Lower leg skin (tissue), 4 donors: ENCODE measurements around the gene MTRF1L. TPM values are rescaled to one million over a fixed set of nuclear protein-coding genes. Genes with fewer than 3 reads are reported as not detected.

Experiments used
- DNase-seq, 2 donors: peaks; one replicate each; pipeline ENCODE4 v3.0.0-alpha.2; 2019; ENCODE audit warnings: low spot score in 2 of 2
- H3K4me3 ChIP-seq: fragments of 200-600 bp; sonication (generic); 2 replicates; pipeline ENCODE4 v1.5.1; 2017; ENCODE audit warnings: mild to moderate bottlenecking, low read depth; ENCODE audit not compliant: poor library complexity, severe bottlenecking
- POLR2A ChIP-seq, 2 donors: fragments of 450-650 bp; IDR thresholded peaks; one replicate each; pipeline ENCODE4 v1.6.1; 2016 to 2017; ENCODE audit warnings: antibody characterized with exemption in 2 of 2, mild to moderate bottlenecking in 1 of 2, moderate library complexity in 1 of 2
- WGBS, 2 donors: methylation state at CpG; one replicate each; pipeline ENCODE4 v1.1.5; 2018; 5-methylcytosine and 5-hydroxymethylcytosine counted together
- intact Hi-C: fragments of 100-400 bp; cut with DNase I; formaldehyde crosslinking; loops from one replicate; pipeline ENCODE4 v1.15.0; 2023; ENCODE audit warnings: low total_unique reads
- total RNA-seq, 4 donors: library from RNA; depleted of rRNA; stranded (reverse); fragments of >200 nt; gene quantifications; one replicate each; pipeline ENCODE4 v1.1.0, GENCODE V29; 2016
- TF ChIP-seq, protein P1 (sequence below), 3 donors: fragments of 450-650 bp; IDR thresholded peaks; one replicate each; pipeline ENCODE4 v1.5.1; 2016; ENCODE audit warnings: antibody characterized with exemption in 3 of 3, mild to moderate bottlenecking in 3 of 3, moderate library complexity in 2 of 3

The MTRF1L gene
- total RNA-seq, 4 donors from 2014 or later: 15.9 to 19.7 (median 17.6) TPM

DNA sequence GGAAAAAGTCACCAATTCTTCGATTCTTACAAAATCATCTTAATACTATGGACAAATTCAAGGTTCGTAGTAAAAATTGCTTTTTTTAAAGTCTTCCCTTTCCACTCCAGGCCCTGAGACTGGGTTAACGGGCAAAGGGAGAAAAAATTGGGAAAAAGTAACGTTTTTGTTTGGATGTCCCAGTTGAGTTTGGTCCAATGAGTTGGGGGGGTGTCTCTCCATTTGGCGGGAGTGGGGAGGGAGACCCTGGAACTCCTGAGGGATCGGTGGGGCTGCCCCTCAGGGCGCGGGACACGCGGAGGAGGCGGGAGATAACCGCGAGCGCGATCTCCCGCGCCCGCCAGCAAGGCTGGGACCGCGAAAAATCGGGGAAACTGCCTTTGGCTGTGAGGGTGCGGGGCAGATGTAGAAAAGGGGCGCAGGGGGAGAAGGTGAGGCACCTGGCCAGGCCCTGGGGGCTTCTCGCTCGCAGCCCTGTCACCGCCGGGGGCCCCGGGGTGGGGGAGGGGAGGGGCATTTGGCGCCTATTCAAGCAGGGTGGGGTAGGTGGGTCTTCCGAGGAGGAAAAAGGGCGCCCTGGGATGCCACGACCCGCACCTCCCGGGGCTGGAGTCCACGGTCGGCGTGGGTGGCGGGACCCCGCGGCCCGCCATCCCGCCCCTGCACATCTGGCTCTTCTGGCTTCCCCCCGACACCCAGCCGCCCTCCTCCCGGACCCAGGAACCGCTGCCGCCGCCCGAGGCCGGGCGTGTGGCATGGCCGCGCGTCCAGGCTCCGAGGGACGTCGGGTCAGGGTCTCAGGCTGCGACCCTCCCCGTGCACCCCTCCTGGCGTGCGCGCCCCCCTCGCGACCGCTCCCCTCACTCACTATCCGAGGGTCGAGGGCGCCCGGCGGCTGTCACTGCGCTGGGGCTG, 20.3 kb downstream of the MTRF1L start:
- TF ChIP-seq, protein P1, sequence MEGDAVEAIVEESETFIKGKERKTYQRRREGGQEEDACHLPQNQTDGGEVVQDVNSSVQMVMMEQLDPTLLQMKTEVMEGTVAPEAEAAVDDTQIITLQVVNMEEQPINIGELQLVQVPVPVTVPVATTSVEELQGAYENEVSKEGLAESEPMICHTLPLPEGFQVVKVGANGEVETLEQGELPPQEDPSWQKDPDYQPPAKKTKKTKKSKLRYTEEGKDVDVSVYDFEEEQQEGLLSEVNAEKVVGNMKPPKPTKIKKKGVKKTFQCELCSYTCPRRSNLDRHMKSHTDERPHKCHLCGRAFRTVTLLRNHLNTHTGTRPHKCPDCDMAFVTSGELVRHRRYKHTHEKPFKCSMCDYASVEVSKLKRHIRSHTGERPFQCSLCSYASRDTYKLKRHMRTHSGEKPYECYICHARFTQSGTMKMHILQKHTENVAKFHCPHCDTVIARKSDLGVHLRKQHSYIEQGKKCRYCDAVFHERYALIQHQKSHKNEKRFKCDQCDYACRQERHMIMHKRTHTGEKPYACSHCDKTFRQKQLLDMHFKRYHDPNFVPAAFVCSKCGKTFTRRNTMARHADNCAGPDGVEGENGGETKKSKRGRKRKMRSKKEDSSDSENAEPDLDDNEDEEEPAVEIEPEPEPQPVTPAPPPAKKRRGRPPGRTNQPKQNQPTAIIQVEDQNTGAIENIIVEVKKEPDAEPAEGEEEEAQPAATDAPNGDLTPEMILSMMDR (IDR thresholded peaks at IDR 0.05): no peak
- TF ChIP-seq POLR2A (IDR thresholded peaks at IDR 0.05): no peak
- WGBS, 2 donors: 4 to 12% methylated on average over 35 to 71 of the region's 71 CpGs
- H3K4me3 ChIP-seq: peak overlapping the region; percentile 56
- DNase-seq: no peak
- intact Hi-C loops: no loop called here

DNA sequence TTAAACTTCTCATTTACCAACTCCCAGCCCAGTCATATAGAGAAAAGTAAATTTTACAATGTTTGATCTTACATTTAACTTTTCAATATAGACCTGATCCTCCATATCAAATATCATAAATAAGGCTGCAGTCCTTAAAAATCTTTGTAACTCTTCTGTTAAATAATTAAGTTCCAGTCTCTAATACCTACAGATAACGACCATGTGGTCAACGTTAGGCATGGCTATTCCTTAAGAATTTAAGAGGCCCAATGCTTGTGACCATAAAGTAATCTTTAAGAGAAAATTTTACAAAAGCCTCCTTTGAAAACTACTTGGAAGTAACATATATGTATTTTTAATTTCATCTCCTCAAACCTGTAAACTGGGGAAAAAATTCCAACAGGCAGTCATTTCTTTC, 21.3 kb downstream of the MTRF1L start:
- DNase-seq: no peak
- H3K4me3 ChIP-seq: no peak overlapping the region
- 47 to 50% methylated on average over 2 of the region's 2 CpGs for WGBS, 2 donors
- no peak for TF ChIP-seq POLR2A (IDR thresholded peaks at IDR 0.05)
- TF ChIP-seq, protein P1 (IDR thresholded peaks at IDR 0.05): no peak
- intact Hi-C loops: no loop called here

DNA sequence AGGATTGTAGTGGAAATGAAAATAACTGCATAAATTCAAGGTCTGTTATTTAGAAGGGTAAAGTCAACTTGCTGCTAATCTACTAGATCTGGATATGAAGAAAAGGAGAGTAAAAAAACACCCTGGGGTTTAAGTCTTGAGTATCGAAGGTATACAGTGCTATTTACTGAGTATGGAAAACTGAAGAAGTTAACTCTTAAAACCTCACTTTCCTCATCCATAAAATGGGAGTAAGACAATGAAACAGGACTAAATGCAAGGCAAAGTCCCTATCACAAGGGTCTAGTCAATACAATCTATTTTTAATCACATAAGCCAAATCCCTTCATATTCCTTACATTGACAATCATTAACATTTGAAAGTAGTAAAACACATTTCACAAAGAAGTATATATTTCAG, 21.9 kb downstream of the MTRF1L start:
- intact Hi-C loops: no loop called here
- H3K4me3 ChIP-seq: no peak overlapping the region
- no peak for DNase-seq
- TF ChIP-seq POLR2A (IDR thresholded peaks at IDR 0.05): no peak
- TF ChIP-seq, protein P1 (IDR thresholded peaks at IDR 0.05): no peak
- WGBS, 2 donors: 58 to 63% methylated on average over 1 of the region's 1 CpG

DNA sequence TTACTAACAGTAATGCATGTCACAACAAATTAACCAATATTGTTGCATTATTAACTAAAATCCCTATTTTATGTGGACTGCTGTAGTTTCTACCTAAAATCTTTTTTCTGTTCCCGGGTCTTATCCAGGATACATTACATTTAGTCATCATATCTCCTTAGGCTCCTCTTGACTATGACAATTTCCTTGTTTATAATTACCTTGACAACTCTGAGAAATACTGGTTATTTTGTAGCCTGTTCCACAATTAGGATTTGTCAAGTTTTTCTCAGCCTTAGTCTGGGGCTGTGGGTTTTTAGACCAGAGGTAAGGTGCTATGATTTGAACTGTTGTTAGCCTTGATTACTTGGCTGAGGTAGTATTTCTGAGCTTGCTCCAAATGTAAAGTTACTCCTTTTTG, 23.4 kb downstream of the MTRF1L start:
- intact Hi-C loops: no loop called here
- 58 to 82% methylated on average over 1 of the region's 1 CpG for WGBS, 2 donors
- DNase-seq: no peak
- TF ChIP-seq, protein P1 (IDR thresholded peaks at IDR 0.05): no peak
- no peak for TF ChIP-seq POLR2A (IDR thresholded peaks at IDR 0.05)
- no peak overlapping the region for H3K4me3 ChIP-seq

DNA sequence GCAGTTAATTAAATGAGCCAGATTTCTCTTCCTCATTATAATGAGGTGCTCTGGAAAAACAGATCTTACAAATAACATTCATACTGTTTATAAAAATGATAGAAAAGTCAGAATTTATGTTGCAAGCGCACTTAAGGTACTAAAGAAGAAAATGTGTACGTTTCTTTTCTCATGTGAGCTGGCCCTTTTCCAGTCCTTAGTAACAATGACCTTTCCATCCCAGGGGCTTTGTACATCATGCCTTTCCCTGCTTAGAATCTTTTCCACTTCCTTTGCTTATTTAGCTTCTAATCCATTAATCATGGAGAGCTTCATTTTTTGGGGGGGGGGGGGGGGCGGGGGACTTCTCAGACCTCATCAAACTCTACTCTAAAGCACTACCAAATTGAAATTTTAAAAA, 24.5 kb downstream of the MTRF1L start:
- DNase-seq: no peak
- no peak overlapping the region for H3K4me3 ChIP-seq
- TF ChIP-seq, protein P1 (IDR thresholded peaks at IDR 0.05): no peak
- TF ChIP-seq POLR2A (IDR thresholded peaks at IDR 0.05): no peak
- 69% methylated on average over 3 of the region's 3 CpGs for WGBS, 2 donors
- intact Hi-C loops: no loop called here
